GM21737 (cell line): ENCODE results near the gene MAP3K1.
A peak's percentile ranks its signal among the peaks of the same experiment; 100 is the strongest.

Source experiments
- ATAC-seq: cut with Tn5 transposase; IDR thresholded peaks from one replicate; pipeline ENCODE4 v1.9.1; 2021; ENCODE audit warnings: mild to moderate bottlenecking, moderate library complexity; ENCODE audit not compliant: unreplicated experiment

The MAP3K1 gene

DNA sequence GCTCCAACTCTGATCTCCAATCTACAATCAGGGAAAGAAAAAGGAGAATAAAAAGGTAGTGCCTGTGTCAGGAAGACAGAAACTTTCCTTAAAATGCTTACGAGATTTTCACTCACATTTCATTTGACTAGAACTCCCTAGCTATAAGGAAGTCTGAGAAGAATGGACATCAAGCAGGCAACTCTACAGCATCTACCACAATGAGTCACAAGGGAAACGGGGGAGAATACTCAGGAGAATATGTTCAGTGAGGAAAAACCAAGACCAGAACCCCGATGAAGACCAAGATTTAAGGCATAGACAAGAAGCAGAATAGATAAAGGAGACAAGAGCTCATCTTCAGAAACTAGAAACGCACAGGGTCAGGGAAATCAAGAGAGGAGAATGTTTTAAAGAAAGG lies 85.0 kb downstream of the MAP3K1 start:
- no peak for ATAC-seq

DNA sequence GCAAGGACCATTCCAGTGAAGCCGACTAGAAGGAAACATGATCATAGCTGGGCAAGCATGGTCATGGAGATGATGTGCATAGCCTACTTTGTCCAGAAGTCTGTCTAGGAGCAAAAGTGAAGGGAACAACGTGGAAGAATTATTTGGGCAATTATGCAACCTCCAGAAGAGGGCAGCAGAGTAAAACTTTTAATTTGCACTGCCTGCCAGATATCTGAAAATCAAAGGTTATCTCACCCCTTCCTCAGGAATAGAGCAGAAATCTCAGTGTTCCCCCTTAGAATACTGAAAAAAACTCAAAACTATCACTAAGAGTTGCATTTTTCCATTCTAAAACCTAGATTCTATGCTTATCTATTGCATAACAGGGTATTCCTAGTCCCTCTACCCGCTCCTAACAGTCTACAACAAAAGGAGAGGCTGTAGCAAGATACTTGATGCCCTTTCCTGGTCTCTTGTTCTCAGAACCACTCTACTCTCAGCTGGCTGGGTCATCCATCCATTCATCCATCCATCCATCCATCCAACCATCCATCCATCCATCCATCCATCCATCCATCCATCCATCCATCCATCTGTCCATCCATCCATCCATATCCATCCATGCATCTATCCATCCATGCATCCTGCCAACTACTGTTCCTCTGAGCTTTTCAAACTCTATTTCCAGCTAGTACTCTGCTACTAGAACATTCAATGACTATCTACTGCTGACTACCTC lies 85.7 kb downstream of the MAP3K1 start:
- no peak for ATAC-seq

DNA sequence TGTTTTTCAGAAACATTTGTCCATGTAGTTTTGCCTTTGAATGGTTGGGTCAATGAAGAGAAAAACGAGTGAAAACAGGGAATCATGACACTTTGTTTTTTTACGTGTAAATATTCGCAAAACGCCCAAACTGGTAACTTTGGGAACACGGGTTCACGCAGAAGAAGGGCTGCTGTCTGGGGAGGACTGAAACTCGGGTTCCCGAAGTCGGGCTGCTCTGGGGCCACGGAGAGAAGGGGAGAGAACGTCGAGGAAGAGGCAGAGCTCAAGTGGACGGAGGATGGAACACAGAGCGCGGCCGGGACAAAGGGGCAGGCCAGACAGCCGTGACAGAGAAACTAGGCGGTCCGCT lies 93.6 kb downstream of the MAP3K1 start:
- peak; percentile 39 for ATAC-seq

DNA sequence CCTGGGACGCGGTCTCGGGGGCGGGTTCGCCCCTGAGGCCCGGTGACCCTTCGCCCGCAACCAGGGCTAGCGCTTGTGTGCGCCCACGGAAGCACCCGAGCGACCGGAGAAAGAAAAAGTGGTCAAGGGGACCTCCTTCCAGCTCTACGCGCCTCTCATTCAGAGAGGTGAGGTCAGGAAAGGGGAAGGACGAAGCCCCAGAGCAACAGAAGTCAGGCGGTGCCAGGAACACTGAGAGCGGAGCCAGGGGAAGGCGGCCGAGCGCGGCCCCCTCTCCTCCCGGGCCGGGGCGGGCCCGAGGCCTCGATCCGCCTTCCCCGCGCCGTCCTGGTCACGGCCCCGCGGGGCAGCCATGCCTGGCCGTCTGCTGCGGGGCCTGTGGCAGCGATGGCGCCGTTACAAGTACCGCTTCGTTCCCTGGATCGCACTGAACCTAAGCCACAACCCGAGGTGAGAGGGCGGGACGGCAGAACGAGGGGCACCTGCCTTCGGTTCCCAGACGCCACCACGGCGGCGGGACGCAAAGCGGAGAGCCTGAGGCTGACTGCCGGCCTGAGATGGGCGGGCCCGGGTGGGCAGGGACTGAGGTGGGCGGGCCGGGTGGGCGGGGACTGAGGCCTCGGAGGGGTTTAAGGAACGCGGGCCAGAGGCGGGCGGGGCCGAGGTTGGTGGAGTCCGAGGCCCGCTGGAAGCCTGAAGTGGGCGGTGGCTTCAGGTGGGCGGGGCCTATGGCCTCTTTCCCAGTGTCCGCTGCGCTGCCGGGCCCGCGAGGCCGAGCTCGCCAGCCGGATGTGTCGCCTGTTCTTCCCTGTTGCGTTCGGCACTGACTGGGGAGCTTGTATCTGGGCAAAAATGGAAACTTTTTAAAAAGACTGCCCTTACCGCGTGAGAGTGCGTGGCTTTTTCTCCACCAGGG lies 94.2 kb downstream of the MAP3K1 start, which contains the start of gene SETD9:
TSS of gene SETD9 (plus strand) at position 303 of the 916 bp plus-strand sequence. CDS start at position 353, 50 bp downstream.
- ATAC-seq: peak; percentile 92

DNA sequence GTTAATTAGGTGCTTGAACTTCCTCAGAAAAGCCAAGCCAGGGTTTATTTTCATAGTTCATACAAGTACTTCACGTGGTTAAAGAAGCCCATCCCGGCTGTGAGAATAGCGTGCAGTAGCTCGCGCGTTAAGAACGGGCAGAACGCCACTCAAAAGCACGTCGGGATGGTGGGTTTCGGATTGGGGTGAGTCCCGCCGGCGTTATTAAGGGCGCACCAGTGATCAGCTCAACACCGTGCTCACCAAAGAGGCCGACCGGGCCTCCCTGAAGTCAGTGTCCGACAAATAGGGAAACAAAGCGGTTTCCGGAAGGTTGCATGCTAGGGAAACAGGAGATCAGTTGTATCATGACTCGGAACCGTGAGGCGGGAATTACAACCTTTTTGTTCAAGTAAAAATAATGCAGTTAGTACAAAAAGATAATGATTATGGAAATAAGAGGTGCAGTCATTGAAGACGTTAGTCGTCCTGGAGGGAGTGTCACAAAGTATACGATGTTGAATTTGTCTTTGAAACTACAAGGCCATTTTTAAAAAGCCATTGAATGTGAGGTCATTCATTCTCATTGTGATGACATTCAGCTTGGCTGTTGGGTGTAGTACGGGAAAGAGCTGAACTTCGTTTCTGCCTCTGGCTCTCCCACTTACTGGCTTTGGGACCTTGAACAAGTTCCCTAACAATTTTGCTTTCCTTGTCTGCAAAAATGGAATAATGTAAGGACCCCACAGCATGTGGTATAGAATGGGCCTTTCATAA lies 95.0 kb downstream of the MAP3K1 start:
- peak; percentile 5 for ATAC-seq

DNA sequence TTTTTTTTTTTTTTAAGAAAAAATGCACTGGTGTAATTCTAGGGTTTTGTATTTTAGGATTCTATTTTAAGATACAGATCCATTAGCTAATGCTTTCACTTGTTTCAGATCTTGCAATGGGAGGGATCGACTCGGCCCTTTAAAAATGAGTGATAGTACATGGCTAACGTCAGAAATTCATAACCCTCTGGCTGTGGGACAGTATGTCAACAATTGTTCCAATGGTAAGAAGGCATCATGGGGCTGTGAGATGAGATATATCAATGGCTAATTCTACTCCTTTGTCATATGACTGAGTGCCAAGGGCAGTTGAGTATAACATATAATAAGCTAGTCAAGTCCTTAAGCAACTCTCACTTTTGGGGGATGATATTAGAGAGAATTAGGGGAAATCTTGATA lies 98.4 kb downstream of the MAP3K1 start:
- ATAC-seq: no peak

DNA sequence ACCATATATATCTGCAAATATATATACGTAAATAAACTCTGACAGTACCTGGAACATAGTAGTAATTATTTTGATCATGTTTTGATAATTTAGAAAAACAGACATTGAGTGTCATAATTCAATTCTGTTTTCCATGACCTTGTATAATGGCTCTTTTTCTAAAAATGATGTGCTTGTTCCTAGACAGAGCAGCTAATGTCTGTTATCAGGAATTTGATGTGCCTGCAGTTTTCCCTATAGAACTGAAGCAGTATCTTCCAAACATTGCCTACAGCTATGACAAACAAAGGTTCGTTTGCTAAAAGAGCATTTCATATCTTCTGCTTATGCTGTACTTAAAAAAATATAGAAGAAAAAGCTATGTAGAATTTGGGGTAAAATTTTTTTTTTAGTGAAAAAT lies 99.3 kb downstream of the MAP3K1 start:
- ATAC-seq: no peak

DNA sequence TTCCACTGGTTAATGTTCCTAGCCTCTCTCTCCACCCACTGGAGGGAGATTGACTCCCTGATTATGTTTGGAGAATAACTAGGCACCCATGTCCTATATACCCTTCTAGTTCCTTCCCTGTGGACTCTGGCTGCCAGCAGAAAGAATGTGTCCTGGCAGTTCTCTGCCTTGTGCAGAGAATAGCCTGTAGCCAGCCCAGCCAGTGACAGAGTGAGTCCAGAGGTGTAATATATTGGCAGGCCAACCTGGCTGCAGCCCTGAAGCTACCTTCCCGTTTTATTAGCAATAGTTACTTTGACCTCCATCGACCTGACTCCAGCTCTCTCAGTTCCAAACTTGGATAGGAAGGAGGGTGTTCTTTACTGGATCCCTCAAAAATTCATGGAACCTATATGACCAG lies 102.2 kb downstream of the MAP3K1 start:
- ATAC-seq: no peak

DNA sequence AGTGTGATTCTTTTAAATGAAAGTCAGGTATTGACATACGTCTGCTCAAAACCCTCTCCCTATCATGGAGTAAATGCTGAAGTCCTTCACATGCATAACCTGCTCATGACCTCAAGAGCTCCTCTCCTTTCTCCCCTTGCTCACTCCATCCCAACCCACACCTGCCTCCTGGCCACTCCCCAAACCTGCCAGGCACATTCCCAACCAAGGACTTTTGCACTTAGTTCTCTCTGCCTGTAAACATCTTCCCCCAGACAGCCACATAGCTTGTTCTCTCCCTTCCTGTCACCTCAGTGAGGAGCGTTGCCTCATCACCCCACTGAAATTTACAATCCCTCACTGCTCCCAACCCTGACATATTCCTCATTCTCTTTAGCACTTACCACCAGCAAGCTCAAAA lies 102.7 kb downstream of the MAP3K1 start:
- ATAC-seq: no peak

DNA sequence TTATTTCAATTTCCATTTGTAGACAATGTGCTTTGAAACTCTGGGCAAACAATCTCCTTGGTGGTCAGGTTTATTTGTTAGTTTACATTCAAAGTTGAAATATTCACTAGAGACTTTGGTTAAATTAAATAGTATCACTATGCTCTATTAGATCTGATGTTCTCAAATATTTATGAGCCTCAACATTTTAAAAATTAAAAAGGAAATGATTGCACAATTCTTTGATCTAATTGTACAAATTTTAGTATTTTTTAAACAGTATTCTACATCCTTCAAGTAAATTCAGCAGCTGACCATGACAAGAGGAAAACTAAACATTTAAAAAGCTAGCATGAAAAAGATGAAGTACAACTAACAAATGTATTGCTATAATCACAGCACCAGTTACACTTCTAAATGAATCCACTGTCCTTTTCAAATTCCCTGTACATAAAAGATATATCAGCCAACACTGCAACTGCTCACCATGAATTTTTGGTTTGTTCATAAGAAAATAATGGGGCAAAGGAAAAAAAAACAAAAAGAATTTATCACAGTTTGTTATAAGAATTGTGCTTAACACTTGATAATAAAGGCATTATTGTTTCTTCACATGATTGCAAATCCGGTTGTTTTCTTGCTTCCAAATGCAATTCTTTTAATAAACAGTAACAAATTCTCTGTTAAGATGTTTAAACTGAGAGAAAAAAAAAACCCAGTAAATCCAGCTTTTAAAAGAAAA lies 104.8 kb downstream of the MAP3K1 start:
- ATAC-seq: no peak

DNA sequence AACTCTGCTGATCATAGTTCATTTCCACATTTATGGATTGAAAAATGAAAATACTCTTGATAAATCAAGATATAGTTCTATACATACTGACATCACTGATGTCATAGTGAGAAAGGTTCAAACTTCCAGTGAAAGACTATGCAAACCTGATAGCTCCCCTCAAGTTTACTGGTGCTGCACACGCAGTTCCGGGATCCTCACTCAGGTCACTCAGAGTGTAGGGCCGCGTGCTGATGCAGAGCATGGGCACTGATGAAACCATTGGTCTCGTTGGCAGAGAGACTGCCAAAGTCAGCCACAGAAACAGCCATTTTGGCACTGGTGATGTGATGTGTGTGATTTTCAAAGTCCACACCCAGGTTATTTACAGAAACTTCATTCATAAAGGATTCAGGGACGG lies 107.6 kb downstream of the MAP3K1 start:
- no peak for ATAC-seq

DNA sequence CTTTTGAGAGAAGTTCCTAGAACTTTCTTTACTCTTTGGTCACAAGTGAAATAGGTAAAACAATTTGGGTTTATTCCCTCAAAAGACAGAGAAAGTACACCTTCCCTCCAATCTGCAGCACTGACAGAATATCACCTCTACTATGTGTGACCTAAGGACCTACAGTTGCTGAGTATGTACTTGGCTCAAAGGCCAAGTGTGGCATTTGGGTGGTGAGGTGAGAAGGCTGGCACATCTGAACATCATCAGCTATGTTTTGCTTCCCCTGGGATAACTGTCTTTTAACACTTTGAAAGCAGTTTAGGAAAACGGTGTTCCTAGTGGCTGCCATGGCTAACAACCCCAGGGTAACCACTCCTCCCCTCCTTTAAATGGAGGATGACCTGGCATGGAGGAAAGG lies 119.0 kb downstream of the MAP3K1 start:
- no peak for ATAC-seq

DNA sequence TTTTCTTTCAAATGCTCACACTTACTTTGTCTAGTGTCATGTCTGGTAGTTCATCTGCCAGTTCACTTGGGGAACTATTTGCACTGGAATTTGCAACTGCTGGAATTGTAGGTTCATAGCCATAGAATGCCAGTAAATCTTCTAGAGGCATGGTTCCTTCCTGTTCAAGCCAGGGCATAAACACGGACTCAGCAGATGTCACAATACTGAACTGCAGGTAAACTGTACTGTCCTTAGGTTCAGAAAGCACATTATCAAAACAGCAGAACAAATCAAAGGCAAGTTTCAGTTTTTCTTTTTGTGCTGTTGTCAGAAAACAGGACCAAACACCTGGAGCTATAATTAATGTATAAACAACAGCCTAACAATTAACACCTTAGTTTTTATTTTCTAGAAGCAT lies 123.5 kb downstream of the MAP3K1 start:
- ATAC-seq: no peak

DNA sequence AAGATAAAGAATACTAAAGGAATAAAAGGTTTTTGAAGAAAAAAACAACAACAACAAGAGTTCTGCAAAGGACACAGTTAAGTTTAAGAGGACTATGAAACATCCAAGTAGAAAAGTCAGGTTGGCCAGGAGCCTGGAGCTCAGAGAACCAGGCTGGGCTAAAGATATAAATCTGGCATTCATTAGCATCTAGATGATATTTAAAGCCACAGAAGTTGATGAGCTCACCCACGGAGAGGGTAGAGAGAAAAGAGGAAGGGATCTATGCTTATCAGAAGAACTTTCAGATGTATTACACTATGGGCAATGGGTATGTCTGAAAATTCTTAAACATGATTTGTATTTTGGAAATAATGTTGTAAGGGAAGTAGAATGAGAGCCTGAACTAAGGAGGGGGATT lies 126.6 kb downstream of the MAP3K1 start:
- ATAC-seq: no peak
